ENCODE measurements around the gene PALD1.

The PALD1 gene

GRCh38 chr10:70528741-70529362 is 50.3 kb downstream of the PALD1 start:
- TF ChIP-seq TAF1 (IDR thresholded peaks at IDR 0.05; ENCODE audit: low read depth): no peak
- peak; percentile 82 for TF ChIP-seq TEAD4 (IDR thresholded peaks at IDR 0.05)
- TF ChIP-seq USF1 (IDR thresholded peaks at IDR 0.05): peak; percentile 97

DNA sequence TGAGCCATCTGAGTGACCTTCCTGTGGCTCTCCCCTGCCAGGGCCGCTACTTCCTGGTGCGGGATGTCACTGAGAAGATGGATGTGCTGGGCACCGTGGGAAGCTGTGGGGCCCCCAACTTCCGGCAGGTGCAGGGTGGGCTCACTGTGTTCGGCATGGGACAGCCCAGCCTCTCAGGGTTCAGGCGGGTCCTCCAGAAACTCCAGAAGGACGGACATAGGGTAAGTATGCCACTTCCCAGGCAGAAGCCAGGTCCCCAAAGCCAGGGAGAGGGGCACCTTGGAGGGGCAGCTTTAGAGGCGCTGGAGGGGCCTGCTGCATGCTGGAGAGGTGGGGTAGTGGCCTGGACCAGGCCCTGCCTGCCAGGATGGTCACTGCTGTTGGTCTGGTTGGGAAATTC is 51.3 kb downstream of the PALD1 start:
- TF ChIP-seq ZBTB7A (IDR thresholded peaks at IDR 0.05; ENCODE audit: low read depth): no peak
- no peak for TF ChIP-seq NFIC (IDR thresholded peaks at IDR 0.05)
- no peak for TF ChIP-seq CEBPB (IDR thresholded peaks at IDR 0.05)
- TF ChIP-seq TEAD4 (IDR thresholded peaks at IDR 0.05): no peak

DNA sequence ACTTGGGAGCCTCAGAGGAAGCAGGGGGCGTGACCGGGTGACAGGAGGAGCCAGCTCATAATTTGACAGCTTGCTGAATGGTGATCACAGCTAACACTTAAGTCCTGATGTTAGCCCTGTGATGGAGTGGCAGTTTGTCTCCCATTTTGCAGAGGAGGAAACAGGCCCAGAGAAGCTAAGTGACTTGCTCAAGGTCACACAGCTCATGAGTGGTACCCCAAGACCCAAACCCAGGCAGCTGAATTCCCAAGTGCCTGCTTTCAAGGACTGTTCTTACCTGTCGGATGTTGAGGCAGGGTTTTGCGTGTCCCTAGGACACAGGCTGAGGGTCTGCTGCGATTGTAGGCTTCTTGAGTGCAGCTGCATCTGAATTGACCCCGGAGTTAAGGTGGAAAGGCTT is 51.7 kb downstream of the PALD1 start:
- TF ChIP-seq TEAD4 (IDR thresholded peaks at IDR 0.05) (no peak), RAD21 (IDR thresholded peaks at IDR 0.05; ENCODE audit: low read depth) (no peak), FOXM1 (IDR thresholded peaks at IDR 0.05; ENCODE audit: borderline replicate concordance, low read depth) (no peak), EGR1 (IDR thresholded peaks at IDR 0.05) (no peak), YY1 (IDR thresholded peaks at IDR 0.05; ENCODE audit: low read depth) (no peak), TCF12 (IDR thresholded peaks at IDR 0.05; ENCODE audit: low read depth) (no peak), MAX (IDR thresholded peaks at IDR 0.05) (no peak), NFIC (IDR thresholded peaks at IDR 0.05) (no peak), USF1 (IDR thresholded peaks at IDR 0.05) (no peak), CREB1 (IDR thresholded peaks at IDR 0.05; ENCODE audit: low read depth) (no peak), ZBTB7A (IDR thresholded peaks at IDR 0.05; ENCODE audit: low read depth) (no peak)
- TF ChIP-seq, protein P1, sequence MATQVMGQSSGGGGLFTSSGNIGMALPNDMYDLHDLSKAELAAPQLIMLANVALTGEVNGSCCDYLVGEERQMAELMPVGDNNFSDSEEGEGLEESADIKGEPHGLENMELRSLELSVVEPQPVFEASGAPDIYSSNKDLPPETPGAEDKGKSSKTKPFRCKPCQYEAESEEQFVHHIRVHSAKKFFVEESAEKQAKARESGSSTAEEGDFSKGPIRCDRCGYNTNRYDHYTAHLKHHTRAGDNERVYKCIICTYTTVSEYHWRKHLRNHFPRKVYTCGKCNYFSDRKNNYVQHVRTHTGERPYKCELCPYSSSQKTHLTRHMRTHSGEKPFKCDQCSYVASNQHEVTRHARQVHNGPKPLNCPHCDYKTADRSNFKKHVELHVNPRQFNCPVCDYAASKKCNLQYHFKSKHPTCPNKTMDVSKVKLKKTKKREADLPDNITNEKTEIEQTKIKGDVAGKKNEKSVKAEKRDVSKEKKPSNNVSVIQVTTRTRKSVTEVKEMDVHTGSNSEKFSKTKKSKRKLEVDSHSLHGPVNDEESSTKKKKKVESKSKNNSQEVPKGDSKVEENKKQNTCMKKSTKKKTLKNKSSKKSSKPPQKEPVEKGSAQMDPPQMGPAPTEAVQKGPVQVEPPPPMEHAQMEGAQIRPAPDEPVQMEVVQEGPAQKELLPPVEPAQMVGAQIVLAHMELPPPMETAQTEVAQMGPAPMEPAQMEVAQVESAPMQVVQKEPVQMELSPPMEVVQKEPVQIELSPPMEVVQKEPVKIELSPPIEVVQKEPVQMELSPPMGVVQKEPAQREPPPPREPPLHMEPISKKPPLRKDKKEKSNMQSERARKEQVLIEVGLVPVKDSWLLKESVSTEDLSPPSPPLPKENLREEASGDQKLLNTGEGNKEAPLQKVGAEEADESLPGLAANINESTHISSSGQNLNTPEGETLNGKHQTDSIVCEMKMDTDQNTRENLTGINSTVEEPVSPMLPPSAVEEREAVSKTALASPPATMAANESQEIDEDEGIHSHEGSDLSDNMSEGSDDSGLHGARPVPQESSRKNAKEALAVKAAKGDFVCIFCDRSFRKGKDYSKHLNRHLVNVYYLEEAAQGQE (IDR thresholded peaks at IDR 0.05; ENCODE audit: low read depth): no peak

- no peak for TF ChIP-seq TCF12 (IDR thresholded peaks at IDR 0.05; ENCODE audit: low read depth)
- TF ChIP-seq TEAD4 (IDR thresholded peaks at IDR 0.05): no peak
- no peak for TF ChIP-seq MAX (IDR thresholded peaks at IDR 0.05)
- TF ChIP-seq EP300 (IDR thresholded peaks at IDR 0.05; ENCODE audit: borderline replicate concordance): no peak
- no peak for TF ChIP-seq CEBPB (IDR thresholded peaks at IDR 0.05)
- TF ChIP-seq USF1 (IDR thresholded peaks at IDR 0.05): no peak
- TF ChIP-seq NFIC (IDR thresholded peaks at IDR 0.05): no peak
- TF ChIP-seq CREB1 (IDR thresholded peaks at IDR 0.05; ENCODE audit: low read depth): no peak
- no peak for TF ChIP-seq TAF1 (IDR thresholded peaks at IDR 0.05; ENCODE audit: low read depth)
- TF ChIP-seq ZBTB7A (IDR thresholded peaks at IDR 0.05; ENCODE audit: low read depth): no peak
- TF ChIP-seq FOXM1 (IDR thresholded peaks at IDR 0.05; ENCODE audit: borderline replicate concordance, low read depth): no peak
- TF ChIP-seq, protein P1 (IDR thresholded peaks at IDR 0.05; ENCODE audit: low read depth): no peak
- no peak for TF ChIP-seq EGR1 (IDR thresholded peaks at IDR 0.05)
- TF ChIP-seq RAD21 (IDR thresholded peaks at IDR 0.05; ENCODE audit: low read depth): no peak
- TF ChIP-seq YY1 (IDR thresholded peaks at IDR 0.05; ENCODE audit: low read depth): no peak
Observed at GRCh38 chr10:70532554-70533188, 54.1 kb downstream of the PALD1 start.

GRCh38 chr10:70533189-70533558 is 54.6 kb downstream of the PALD1 start:
- TF ChIP-seq EGR1 (IDR thresholded peaks at IDR 0.05) (no peak), MAX (IDR thresholded peaks at IDR 0.05) (no peak), EP300 (IDR thresholded peaks at IDR 0.05; ENCODE audit: borderline replicate concordance) (no peak), TCF12 (IDR thresholded peaks at IDR 0.05; ENCODE audit: low read depth) (no peak), TAF1 (IDR thresholded peaks at IDR 0.05; ENCODE audit: low read depth) (no peak), RAD21 (IDR thresholded peaks at IDR 0.05; ENCODE audit: low read depth) (no peak), CEBPB (IDR thresholded peaks at IDR 0.05) (no peak), FOXM1 (IDR thresholded peaks at IDR 0.05; ENCODE audit: borderline replicate concordance, low read depth) (no peak), ZBTB7A (IDR thresholded peaks at IDR 0.05; ENCODE audit: low read depth) (no peak), CREB1 (IDR thresholded peaks at IDR 0.05; ENCODE audit: low read depth) (no peak), NFIC (IDR thresholded peaks at IDR 0.05) (no peak), TEAD4 (IDR thresholded peaks at IDR 0.05) (no peak)
- TF ChIP-seq, protein P1 (IDR thresholded peaks at IDR 0.05; ENCODE audit: low read depth): no peak

Data from Ishikawa (cell line).